DOHH2 (cell line): ENCODE data around the gene DNAAF3.

Experiments
- H3F3A ChIP-seq: fragments of 200-600 bp; sonication (generic), shearing (Covaris generic); 2 replicates; pipeline ENCODE4 v1.6.0; 2016; ENCODE audit warnings: antibody characterized with exemption, mild to moderate bottlenecking; ENCODE audit not compliant: control insufficient read depth, insufficient read depth
- H3K27ac ChIP-seq: fragments of 200-600 bp; sonication (generic); 2 replicates; pipeline ENCODE4 v1.5.1; 2014; ENCODE audit warnings: low read depth, mild to moderate bottlenecking, low read length, moderate library complexity
- H3K27me3 ChIP-seq: fragments of 200-600 bp; sonication (generic); 2 replicates; pipeline ENCODE4 v1.6.1; 2014; ENCODE audit warnings: mild to moderate bottlenecking, low read length, mixed read lengths; ENCODE audit not compliant: control insufficient read depth
- H3K36me3 ChIP-seq: fragments of 200-600 bp; sonication (generic); 2 replicates; pipeline ENCODE4 v1.6.1; 2014; ENCODE audit warnings: mild to moderate bottlenecking, low read length, moderate library complexity, mixed read lengths; ENCODE audit not compliant: control insufficient read depth
- H3K4me1 ChIP-seq: fragments of 200-600 bp; sonication (generic); 2 replicates; pipeline ENCODE4 v1.6.1; 2014; ENCODE audit warnings: mild to moderate bottlenecking, low read length, mixed read lengths; ENCODE audit not compliant: control insufficient read depth
- H3K4me2 ChIP-seq: fragments of 200-600 bp; sonication (generic); 2 replicates; pipeline ENCODE4 v1.6.0; 2014; ENCODE audit warnings: mild to moderate bottlenecking, low read length, moderate library complexity
- H3K4me3 ChIP-seq: fragments of 200-600 bp; sonication (generic); 2 replicates; pipeline ENCODE4 v1.5.1; 2014; ENCODE audit warnings: mild to moderate bottlenecking, low read length, mixed read lengths
- H3K79me2 ChIP-seq: fragments of 200-600 bp; sonication (generic); 2 replicates; pipeline ENCODE4 v1.6.1; 2014; ENCODE audit warnings: mild to moderate bottlenecking, low read length, mixed read lengths; ENCODE audit not compliant: control insufficient read depth
- H3K9me2 ChIP-seq: fragments of 200-600 bp; sonication (generic); replicated peaks from 2 replicates; pipeline ENCODE4 v1.6.1; 2014; ENCODE audit warnings: mild to moderate bottlenecking, low read length, mixed read lengths; ENCODE audit not compliant: control insufficient read depth
- H3K9me3 ChIP-seq: fragments of 200-600 bp; sonication (generic); 2 replicates; pipeline ENCODE4 v1.6.1; 2014; ENCODE audit warnings: antibody characterized with exemption, low read length, mixed read lengths; ENCODE audit not compliant: control insufficient read depth, insufficient read depth
- H4K20me1 ChIP-seq: fragments of 200-600 bp; sonication (generic); 2 replicates; pipeline ENCODE4 v1.6.0; 2014; ENCODE audit warnings: low read depth, mild to moderate bottlenecking, antibody characterized with exemption, low read length, moderate library complexity; ENCODE audit not compliant: control insufficient read depth, insufficient read depth
- EZH2phosphoT487 ChIP-seq: fragments of 200-600 bp; sonication (generic); IDR thresholded peaks from 2 replicates; pipeline ENCODE4 v1.6.1; 2017; ENCODE audit warnings: borderline replicate concordance, mild to moderate bottlenecking, antibody characterized with exemption, low read length, moderate library complexity, mixed read lengths
- TF ChIP-seq, protein P1 (sequence below): fragments of 200-600 bp; sonication (generic); IDR thresholded peaks from one replicate; pipeline ENCODE4 v1.5.1; 2014; ENCODE audit warnings: antibody characterized with exemption, mild to moderate bottlenecking, low read depth, low read length; ENCODE audit not compliant: poor library complexity, severe bottlenecking

Gene DNAAF3

GRCh38 chr19:55166530-55167268 is at the start of gene DNAAF3:
Gene DNAAF3, minus strand, starts transcription at chr19:55166613. Its CDS starts 200 bp downstream, at chr19:55166413.
- H3K36me3 ChIP-seq, result no peaks in the 10 kb centered on the region
- H3K27ac ChIP-seq, result no peak within 1 kb of the TSS
- no peaks in the 10 kb centered on the region for H3K79me2 ChIP-seq
- no peaks in the 10 kb centered on the region for H3K27me3 ChIP-seq
- peaks cover 4% of the 10 kb centered on the region; the same call in 1 of the 2 replicates for H3K9me3 ChIP-seq
- no peaks in the 10 kb centered on the region for H3F3A ChIP-seq
- peak within 1 kb of the TSS; percentile 51 for H3K4me2 ChIP-seq
- H4K20me1 ChIP-seq, result no peaks in the 10 kb centered on the region
- H3K4me1 ChIP-seq, result peaks cover 13% of the 10 kb centered on the region
- H3K4me3 ChIP-seq, result peak within 1 kb of the TSS; percentile 31
- no peaks in the 10 kb centered on the region for H3K9me2 ChIP-seq
- TF ChIP-seq, protein P1, sequence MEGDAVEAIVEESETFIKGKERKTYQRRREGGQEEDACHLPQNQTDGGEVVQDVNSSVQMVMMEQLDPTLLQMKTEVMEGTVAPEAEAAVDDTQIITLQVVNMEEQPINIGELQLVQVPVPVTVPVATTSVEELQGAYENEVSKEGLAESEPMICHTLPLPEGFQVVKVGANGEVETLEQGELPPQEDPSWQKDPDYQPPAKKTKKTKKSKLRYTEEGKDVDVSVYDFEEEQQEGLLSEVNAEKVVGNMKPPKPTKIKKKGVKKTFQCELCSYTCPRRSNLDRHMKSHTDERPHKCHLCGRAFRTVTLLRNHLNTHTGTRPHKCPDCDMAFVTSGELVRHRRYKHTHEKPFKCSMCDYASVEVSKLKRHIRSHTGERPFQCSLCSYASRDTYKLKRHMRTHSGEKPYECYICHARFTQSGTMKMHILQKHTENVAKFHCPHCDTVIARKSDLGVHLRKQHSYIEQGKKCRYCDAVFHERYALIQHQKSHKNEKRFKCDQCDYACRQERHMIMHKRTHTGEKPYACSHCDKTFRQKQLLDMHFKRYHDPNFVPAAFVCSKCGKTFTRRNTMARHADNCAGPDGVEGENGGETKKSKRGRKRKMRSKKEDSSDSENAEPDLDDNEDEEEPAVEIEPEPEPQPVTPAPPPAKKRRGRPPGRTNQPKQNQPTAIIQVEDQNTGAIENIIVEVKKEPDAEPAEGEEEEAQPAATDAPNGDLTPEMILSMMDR, result no peak
- no peak for TF ChIP-seq EZH2phosphoT487

DNA sequence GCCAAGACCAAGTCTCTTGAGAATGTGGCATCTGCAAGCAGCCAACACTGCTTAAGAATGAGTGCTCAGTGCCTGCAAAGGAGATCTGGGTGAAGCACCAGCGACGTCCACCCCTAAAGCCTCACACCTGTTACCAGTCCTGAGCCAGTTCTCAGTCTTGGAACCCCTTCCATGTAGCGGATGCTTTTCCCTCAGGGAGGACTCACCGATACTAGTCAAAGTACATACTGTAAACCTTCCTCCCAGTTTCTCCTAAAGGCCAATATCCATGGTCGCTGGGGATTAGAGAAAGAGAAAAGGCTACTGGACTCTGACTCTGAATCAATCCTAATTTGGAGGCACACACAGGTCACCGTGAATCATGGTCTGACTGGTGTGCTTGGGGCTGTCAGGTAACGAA is 47.1 kb upstream of the DNAAF3 start:
- H3F3A ChIP-seq, result no peaks in the 10 kb centered on the region
- no peaks in the 10 kb centered on the region for H3K36me3 ChIP-seq
- H3K79me2 ChIP-seq, result no peaks in the 10 kb centered on the region
- H3K27me3 ChIP-seq, result peaks cover 2% of the 10 kb centered on the region; the same call in 1 of the 2 replicates
- no peaks in the 10 kb centered on the region for H3K9me3 ChIP-seq
- H3K27ac ChIP-seq, result no peak overlapping the region
- H3K4me2 ChIP-seq, result no peak overlapping the region
- H3K4me3 ChIP-seq, result no peak overlapping the region
- H4K20me1 ChIP-seq, result no peaks in the 10 kb centered on the region
- no peak for TF ChIP-seq EZH2phosphoT487
- TF ChIP-seq, protein P1, result no peak
- no peaks in the 10 kb centered on the region for H3K9me2 ChIP-seq
- peaks cover 17% of the 10 kb centered on the region for H3K4me1 ChIP-seq

GRCh38 chr19:55212447-55212846 is 46.0 kb upstream of the DNAAF3 start:
- H3K4me1 ChIP-seq, result peaks cover 17% of the 10 kb centered on the region
- no peaks in the 10 kb centered on the region for H3K36me3 ChIP-seq
- H3K4me2 ChIP-seq, result no peak overlapping the region
- H3K4me3 ChIP-seq, result no peak overlapping the region
- no peaks in the 10 kb centered on the region for H3K79me2 ChIP-seq
- no peaks in the 10 kb centered on the region for H3K9me3 ChIP-seq
- H3K27me3 ChIP-seq, result peaks cover 2% of the 10 kb centered on the region; the same call in 1 of the 2 replicates
- no peak for TF ChIP-seq EZH2phosphoT487
- TF ChIP-seq, protein P1, result peak; percentile 93
- H3K27ac ChIP-seq, result no peak overlapping the region
- H4K20me1 ChIP-seq, result no peaks in the 10 kb centered on the region
- no peaks in the 10 kb centered on the region for H3K9me2 ChIP-seq
- H3F3A ChIP-seq, result no peaks in the 10 kb centered on the region
